Heart right ventricle (tissue), 16 donors: ENCODE results near the gene NGLY1. TPM values are rescaled to one million over a fixed set of nuclear protein-coding genes. Genes with fewer than 3 reads are reported as not detected.

Experiments
- ATAC-seq, 8 donors: fragments of 200-7000 bp; cut with Tn5 transposase; one replicate each; pipeline ENCODE4 v1.9.1; 2020; ENCODE audit warnings: mild to moderate bottlenecking in 8 of 8, moderate library complexity in 8 of 8, moderate number of reproducible peaks in 1 of 8
- DNase-seq, 2 donors: peaks; one replicate each; pipeline ENCODE4 v3.0.0-alpha.2; 2020
- H3K27ac ChIP-seq, 10 donors: fragments of 200-600 bp; sonication (generic) in 2 of 10; one replicate each; pipeline versions ENCODE4 v1.5.0 to v1.8.0; 2020 to 2022; ENCODE audit warnings: mild to moderate bottlenecking in 3 of 10
- H3K27me3 ChIP-seq, 7 donors: fragments of 200-600 bp; one replicate each; pipeline ENCODE4 v1.8.0; 2021 to 2022; ENCODE audit warnings: mild to moderate bottlenecking in 2 of 7
- H3K36me3 ChIP-seq, 9 donors: fragments of 200-600 bp; sonication (generic) in 1 of 9; one replicate each; pipeline versions ENCODE4 v1.5.0 to v1.8.0; 2020 to 2022; ENCODE audit warnings: mild to moderate bottlenecking in 2 of 9
- H3K4me1 ChIP-seq, 9 donors: fragments of 200-600 bp; sonication (generic) in 1 of 9; one replicate each; pipeline versions ENCODE4 v1.5.0 to v1.8.0; 2020 to 2022; ENCODE audit warnings: mild to moderate bottlenecking in 4 of 9
- H3K4me3 ChIP-seq, 10 donors: fragments of 200-600 bp; sonication (generic) in 2 of 10; one replicate each; pipeline versions ENCODE4 v1.5.0 to v1.8.0; 2020 to 2022; ENCODE audit warnings: mild to moderate bottlenecking in 7 of 10, moderate library complexity in 2 of 10
- H3K9me3 ChIP-seq, 11 donors: fragments of 200-600 bp in 10 of 11; sonication (generic) in 2 of 11; one replicate each; pipeline versions ENCODE4 v1.5.0 to v1.8.0; 2013 to 2022; ENCODE audit warnings: mild to moderate bottlenecking in 2 of 11, control low read depth in 1 of 11, moderate library complexity in 1 of 11
- WGBS, 2 donors: extraction: QIAGEN DNeasy Blood & Tissue Kit; methylation state at CpG; one replicate each; pipeline ENCODE4 v1.1.7; 2013; ENCODE audit warnings: inconsistent platforms in 1 of 2; 5-methylcytosine and 5-hydroxymethylcytosine counted together
- intact Hi-C, 10 donors: fragments of 100-400 bp; cut with DNase I; formaldehyde crosslinking; loops; one replicate each; pipeline versions ENCODE4 v1.11.1 to v1.14.2; 2022
- polyA plus RNA-seq, 2 donors: library from polyadenylated mRNA; stranded (reverse); fragments of 200-250 nt; gene quantifications; one replicate each; pipeline ENCODE4 v1.2.3, GENCODE V29; 2013
- total RNA-seq, 10 donors: library from RNA; stranded (reverse); fragmentation: NEBNext Ultra II Directional in 3 of 10; extraction: Animal tissue kit (Norgen Biotek cat#: 25700) in 3 of 10; gene quantifications; one replicate each; pipeline versions ENCODE4 v1.2.1 to v1.2.4, GENCODE V29; 2021 to 2023
- TF ChIP-seq, protein P1 (sequence below), 9 donors: fragments of 200-600 bp; sonication (generic) in 2 of 9; IDR thresholded peaks; one replicate each; pipeline versions ENCODE4 v1.5.0 to v1.8.0; 2021 to 2022; ENCODE audit warnings: antibody characterized with exemption in 9 of 9, mild to moderate bottlenecking in 5 of 9, moderate library complexity in 1 of 9
- donor health status: Arrhythmogenic right ventricular cardiomyopathy.
- donor health status: ischemic (EF 13 %, LVEDD 7.1; RV severe dilation, severe dysfunction).
- donor health status: healthy with polysubstance abuse.
- donor health status: DM: no; HTN: yes; CAD: no.
- donor health status: DM: no; HTN: no; CAD: no.
- donor health status: ischemic (EF 25% LVEDD 6.9; RV normal size, moderate dysfunction).
- donor health status: ischemic (EF 25% LVEDD 5.7; RV mildly dilated, moderate dysfunction).
- donor health status: healthy.
- donor health status: DM: yes; HTN: yes; CAD: no.
- donor health status: Ischemic cardiomyopathy.
- donor health status: ischemic (EF 35%, LVEDD 5.7; RV mildly dilated, moderate dysfunction).
- donor health status: nonischemic (EF 11% LVEDD 7.7; RV severe dilation, severe dysfunction).
- donor health status: DM: yes; HTN: yes; CAD: no.
- donor health status: PGD.
- donor health status: ischemic (EF 29% LVEDD 5.4; RV normal size, mild dysfunction).
- donor health status: nonischemic (EF 23%, LVEDD 6.1; RV moderate dilation, normal function).

Gene NGLY1
- total and polyA plus RNA-seq, 12 donors = 23.4 to 40.3 (median 27.8) TPM

DNA sequence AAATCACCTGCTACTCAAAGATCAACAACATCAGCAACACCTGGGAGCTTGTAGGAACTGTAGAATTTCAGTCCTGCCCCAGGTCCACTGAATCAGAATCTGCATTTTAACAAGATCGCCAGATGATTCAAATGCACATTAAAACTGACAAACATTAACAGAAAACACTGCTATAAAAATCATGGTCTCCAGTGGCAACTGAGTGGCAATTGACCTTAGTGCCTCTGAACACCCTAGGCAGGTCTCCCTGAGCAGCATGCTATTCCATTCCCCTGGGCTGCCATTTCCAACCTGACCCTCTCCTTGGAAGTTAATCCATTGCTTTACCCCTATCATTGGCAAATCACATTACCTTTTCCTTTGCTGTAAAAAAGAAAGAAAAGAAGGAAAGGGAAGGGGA, 95.5 kb downstream of the NGLY1 start:
- Histone ChIP-seq H3K9me3 (no peaks in the 10 kb centered on the region), H3K27me3 (no peaks in the 10 kb centered on the region), H3K4me1 (no peaks in the 10 kb centered on the region), H3K4me3 (no peak overlapping the region), H3K27ac (no peak overlapping the region), H3K36me3 (no peaks in the 10 kb centered on the region)
- TF ChIP-seq, protein P1, sequence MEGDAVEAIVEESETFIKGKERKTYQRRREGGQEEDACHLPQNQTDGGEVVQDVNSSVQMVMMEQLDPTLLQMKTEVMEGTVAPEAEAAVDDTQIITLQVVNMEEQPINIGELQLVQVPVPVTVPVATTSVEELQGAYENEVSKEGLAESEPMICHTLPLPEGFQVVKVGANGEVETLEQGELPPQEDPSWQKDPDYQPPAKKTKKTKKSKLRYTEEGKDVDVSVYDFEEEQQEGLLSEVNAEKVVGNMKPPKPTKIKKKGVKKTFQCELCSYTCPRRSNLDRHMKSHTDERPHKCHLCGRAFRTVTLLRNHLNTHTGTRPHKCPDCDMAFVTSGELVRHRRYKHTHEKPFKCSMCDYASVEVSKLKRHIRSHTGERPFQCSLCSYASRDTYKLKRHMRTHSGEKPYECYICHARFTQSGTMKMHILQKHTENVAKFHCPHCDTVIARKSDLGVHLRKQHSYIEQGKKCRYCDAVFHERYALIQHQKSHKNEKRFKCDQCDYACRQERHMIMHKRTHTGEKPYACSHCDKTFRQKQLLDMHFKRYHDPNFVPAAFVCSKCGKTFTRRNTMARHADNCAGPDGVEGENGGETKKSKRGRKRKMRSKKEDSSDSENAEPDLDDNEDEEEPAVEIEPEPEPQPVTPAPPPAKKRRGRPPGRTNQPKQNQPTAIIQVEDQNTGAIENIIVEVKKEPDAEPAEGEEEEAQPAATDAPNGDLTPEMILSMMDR (IDR thresholded peaks at IDR 0.05) = no peak
- no peak for DNase-seq
- 97 to 98% methylated on average over 1 of the region's 1 CpG for WGBS, 2 donors
- intact Hi-C loops = no loop called here
- ATAC-seq = no peak

DNA sequence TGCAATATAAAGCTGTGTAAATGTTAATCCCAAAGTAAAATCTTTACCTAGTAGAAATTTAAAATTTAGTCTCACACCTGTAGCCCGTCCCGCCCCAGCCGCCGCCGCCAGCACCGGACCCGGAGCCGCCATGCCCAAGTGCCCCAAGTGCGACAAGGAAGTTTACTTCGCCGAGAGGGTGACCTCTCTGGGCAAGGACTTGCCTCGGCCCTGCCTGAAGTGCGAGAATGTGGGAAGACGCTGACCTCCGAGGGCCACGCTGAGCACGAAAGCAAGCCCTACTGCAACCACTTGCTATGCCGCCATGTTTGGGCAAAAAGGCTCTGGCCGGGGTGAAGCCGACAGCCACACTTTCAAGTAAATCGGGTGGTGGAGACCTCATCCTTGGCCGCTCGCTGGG, 96.5 kb downstream of the NGLY1 start:
- Histone ChIP-seq H3K27ac (no peak overlapping the region), H3K36me3 (no peaks in the 10 kb centered on the region), H3K9me3 (no peaks in the 10 kb centered on the region), H3K27me3 (no peaks in the 10 kb centered on the region), H3K4me1 (no peaks in the 10 kb centered on the region), H3K4me3 (no peak overlapping the region)
- TF ChIP-seq, protein P1 (IDR thresholded peaks at IDR 0.05) = no peak
- intact Hi-C loops = no loop called here
- ATAC-seq (no peak), DNase-seq (no peak)
- 94 to 95% methylated on average over 23 of the region's 23 CpGs for WGBS, 2 donors

DNA sequence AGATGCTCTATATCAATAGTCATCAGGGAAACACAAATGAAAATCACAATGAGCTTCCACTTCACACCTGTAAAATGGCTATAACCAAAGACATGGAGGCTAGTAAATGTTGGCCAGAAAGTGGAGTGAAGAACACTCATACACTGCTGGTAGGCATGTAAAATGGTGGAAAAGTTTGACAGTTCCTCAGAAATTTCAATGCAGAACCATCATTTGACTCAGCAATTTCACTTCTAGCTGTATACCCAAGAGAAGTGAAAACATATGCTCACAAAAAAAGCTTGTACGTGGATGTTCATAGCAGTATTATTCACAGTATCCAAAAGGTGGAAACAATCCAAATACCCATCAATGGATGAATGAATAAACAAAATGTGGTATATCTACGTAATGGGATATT, 99.4 kb downstream of the NGLY1 start:
- Histone ChIP-seq H3K27me3 (no peaks in the 10 kb centered on the region), H3K9me3 (no peaks in the 10 kb centered on the region), H3K4me3 (no peak overlapping the region), H3K36me3 (no peaks in the 10 kb centered on the region), H3K4me1 (no peaks in the 10 kb centered on the region), H3K27ac (no peak overlapping the region)
- 90 to 95% methylated on average over 2 of the region's 2 CpGs for WGBS, 2 donors
- TF ChIP-seq, protein P1 (IDR thresholded peaks at IDR 0.05) = no peak
- DNase-seq = no peak
- no peak for ATAC-seq
- intact Hi-C loops = no loop called here

DNA sequence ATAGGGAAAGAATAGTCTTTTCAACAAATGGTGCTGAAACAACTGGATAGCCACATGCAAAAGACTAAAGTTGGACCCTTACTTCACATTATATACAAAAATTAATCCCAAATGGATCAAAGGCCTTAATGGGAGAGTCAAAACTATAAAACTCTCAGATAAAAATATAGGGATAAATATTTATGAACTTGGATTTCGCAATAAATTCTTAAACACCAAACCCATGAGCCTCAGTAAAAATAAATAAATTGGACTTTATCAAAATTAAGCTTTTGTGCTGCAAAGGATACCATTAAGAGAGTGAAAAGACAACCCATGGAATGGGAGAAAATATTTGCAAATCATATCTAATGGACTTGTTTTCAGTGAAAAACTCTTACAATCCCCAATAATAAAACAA, 99.8 kb downstream of the NGLY1 start:
- intact Hi-C loops = no loop called here
- 92 to 100% methylated on average over 1 of the region's 1 CpG for WGBS, 2 donors
- Histone ChIP-seq H3K27ac (no peak overlapping the region), H3K9me3 (no peaks in the 10 kb centered on the region), H3K27me3 (no peaks in the 10 kb centered on the region), H3K4me3 (no peak overlapping the region), H3K4me1 (no peaks in the 10 kb centered on the region), H3K36me3 (no peaks in the 10 kb centered on the region)
- no peak for ATAC-seq
- TF ChIP-seq, protein P1 (IDR thresholded peaks at IDR 0.05) = no peak
- DNase-seq = no peak
